Forelimb muscle (tissue), 1 donor: Measurements from ENCODE around the gene C17orf58. TPM values are rescaled to one million over a fixed set of nuclear protein-coding genes. Genes with fewer than 3 reads are reported as not detected.
"Not testable (repeated sequence)": the region's sequence is repeated elsewhere in the genome, so short reads cannot be mapped to it uniquely, and the experiment has no call there.

Source experiments
- DNase-seq: peaks from one replicate; pipeline ENCODE4 v3.0.0-alpha.2; 2013; ENCODE audit warnings: low read depth
- polyA plus RNA-seq: library from polyadenylated mRNA; unstranded; fragments of 120-200 nt; gene quantifications from one replicate; pipeline ENCODE4 v1.2.1, GENCODE V29; 2013; ENCODE audit not compliant: insufficient read length

The C17orf58 gene
- polyA plus RNA-seq, 1 donor, result 13.8 TPM

DNA sequence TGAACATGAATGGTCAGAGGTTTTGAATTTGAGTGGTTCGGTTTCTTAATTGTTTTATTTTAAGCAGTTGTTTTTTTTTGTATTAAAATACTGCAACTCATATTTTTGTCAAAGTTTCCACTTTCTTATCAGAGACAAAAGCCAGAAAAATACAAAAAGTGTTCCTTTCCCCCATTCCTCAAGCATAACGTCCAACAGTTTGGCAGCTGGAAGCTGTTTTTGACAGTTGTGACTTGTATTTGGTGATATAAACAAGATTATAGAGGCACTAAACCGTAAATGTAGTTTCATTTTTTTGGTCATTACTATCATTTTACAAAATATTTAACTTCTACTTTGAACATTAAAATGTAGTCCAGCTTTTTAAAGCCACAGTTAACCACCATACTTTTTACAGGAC lies 36.0 kb downstream of the C17orf58 start:
- not testable (repeated sequence) for DNase-seq

DNA sequence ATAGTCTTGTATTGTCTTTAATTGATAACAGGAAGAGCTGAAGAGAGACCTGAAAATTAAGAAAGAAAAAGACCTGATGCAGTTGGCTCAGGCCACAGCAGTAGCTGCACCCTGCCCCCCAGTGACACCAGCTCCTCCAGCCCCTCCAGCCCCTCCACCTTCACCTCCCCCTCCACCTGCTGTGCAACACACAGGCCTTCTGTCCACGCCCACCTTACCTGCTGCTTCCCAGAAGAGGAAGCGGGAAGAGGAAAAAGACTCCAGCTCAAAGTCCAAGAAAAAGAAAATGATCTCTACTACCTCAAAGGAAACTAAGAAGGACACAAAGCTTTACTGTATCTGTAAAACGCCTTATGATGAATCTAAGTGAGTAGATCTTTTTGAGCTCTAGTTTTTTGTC lies 36.8 kb downstream of the C17orf58 start:
- DNase-seq, result no peak

DNA sequence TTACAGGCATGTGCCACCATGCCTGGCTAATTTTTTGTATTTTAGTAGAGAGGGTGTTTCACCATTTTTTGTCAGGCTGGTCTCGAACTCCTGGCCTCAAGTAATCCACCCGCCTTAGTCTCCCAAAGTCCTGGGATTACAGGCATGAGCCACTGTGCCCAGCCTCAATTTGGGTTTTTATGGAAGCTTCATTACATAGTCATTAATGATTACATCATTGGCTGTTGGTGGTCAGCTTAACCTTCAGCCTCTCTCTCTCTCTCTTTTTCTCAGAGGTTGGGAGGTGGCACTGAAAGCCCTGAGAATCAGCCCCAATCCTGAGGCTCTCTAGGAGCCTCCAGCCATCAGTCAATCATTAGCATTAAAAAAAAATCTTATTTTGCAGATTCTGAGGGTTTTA lies 45.3 kb downstream of the C17orf58 start:
- DNase-seq, result no peak

DNA sequence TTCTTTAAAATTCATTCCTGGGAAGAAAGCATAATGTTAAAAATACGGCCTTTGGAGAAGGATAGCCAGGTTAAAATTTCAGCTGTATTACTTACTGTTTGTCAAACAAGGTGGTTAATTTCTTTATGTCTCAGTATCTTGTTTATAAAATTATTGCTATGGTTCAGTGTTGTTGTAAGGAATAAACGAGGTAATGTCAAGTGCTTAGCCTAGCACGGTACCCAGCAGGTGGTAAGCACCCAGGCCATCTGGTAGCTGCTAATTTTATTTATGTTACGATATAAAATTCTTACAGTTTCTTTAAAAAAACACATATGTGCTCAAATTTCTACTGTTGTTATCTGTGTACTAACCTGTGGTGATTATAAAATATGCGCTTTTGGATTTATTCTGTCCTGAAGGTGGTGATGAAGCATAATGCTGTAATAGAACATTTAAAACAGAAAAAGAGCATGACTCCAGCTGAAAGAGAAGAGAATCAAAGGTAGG lies 48.9 kb downstream of the C17orf58 start:
- DNase-seq, result no peak

DNA sequence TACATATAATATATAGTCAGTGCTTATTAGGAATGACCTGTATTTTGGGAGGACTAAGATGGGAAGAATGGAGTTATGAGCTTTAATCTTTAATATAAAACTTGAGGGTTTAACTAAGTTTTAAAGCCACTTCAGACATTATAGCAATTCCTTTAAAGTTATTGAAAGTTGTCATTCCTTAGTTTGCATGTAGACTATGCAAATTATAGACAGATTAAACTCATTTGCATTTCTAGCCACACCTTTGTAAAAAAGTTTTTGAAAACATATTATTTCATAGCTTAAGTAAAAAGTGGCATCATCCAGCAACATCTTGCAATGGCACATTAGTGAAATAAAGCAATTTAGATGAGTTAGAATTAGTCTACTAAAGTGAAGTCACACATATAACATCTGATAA lies 49.8 kb downstream of the C17orf58 start:
- DNase-seq, result no peak

DNA sequence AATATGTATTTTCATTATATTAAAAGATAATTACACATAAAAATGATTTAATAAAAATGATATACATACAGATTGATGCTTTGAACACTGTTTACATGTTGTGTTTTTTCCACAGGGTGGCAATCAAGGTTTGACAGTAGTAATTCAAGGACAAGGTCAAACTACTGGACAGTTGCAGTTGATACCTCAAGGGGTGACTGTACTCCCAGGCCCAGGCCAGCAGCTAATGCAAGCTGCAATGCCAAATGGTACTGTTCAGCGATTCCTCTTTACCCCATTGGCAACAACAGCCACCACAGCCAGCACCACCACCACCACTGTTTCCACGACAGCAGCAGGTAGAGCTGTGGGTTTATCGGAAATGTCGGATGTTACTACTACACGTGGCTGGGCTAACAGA lies 52.2 kb downstream of the C17orf58 start:
- no peak for DNase-seq

DNA sequence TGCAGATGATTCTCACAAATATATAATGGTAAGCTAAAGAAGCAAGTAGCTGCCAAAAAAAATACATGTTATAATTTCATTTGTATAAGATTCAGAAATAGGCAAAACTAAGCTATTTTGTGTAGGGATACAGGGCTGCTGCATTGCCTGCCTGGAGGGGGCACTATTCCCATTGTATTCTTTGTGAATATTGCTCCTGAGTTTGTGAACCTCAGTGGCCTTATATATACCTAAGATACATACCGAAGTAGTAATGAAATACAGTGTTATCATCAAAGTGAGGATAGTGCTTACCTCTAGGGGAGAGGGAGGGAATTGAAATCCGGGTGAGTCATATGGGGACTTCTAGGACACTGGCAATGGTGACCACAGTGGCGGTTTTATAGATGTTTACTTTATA lies 53.5 kb downstream of the C17orf58 start:
- DNase-seq, result no peak

Other genes with a start within 250 kb of the C17orf58 start
- gene BPTF, start 171.0 kb downstream of the C17orf58 start, polyA plus RNA-seq, result 58.3 TPM
- 51.4 TPM for gene KPNA2, start 39.3 kb upstream of the C17orf58 start, polyA plus RNA-seq